ENCODE results near the gene DSTYK.
"Not testable (repeated sequence)": the region's sequence is repeated elsewhere in the genome, so short reads cannot be mapped to it uniquely, and the experiment has no call there.

DSTYK gene

DNA sequence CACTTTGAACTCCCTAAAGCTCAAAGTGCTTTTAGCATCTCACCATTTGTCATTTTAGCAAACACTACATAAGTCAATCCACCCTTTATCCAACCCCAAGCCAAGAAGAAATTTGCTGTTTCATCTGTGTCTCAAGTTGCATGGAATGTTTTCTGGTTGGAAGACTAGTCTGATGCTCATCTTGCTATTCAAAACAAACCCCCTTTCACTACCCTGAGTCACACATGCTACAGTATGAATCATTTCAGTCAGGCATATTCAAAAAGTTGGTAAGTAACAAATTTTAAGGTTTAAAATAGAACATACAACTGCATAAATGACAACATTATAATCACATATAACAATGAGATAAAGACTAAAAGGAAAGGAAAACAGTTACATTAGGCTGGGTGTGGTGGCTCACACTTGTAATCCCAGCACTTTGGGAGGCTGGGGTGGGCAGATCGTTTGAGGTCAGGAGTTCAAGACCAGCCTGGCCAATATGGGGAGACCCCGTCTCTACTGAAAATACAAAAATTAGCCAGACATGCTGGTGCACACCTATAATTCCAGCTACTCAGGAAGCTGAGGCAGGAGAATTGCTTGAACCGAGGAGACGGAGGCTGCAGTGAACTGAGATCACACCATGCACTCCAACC lies 38.7 kb downstream of the DSTYK start:
- DNase-seq (ENCODE audit: low spot score): peak; percentile 67

DNA sequence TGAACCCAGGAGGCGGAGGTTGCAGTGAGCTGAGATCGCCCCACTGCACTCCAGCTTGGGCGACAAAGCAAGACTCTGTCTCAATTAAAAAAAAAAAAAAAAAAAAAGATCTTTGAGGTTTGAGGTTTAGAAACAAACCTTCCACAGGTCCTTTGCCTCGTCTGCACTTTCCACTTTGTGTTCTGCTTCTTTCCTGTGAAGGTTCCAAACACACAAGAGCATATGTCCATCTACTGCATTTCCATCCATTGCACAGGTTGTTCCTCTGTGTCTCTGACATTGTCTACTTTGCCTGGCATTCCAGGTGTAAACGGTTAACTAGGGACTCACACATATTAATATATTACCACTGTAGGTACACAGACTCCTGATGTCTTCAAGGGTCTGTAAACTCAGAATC lies 40.1 kb downstream of the DSTYK start:
- DNase-seq (ENCODE audit: low spot score): no peak

DNA sequence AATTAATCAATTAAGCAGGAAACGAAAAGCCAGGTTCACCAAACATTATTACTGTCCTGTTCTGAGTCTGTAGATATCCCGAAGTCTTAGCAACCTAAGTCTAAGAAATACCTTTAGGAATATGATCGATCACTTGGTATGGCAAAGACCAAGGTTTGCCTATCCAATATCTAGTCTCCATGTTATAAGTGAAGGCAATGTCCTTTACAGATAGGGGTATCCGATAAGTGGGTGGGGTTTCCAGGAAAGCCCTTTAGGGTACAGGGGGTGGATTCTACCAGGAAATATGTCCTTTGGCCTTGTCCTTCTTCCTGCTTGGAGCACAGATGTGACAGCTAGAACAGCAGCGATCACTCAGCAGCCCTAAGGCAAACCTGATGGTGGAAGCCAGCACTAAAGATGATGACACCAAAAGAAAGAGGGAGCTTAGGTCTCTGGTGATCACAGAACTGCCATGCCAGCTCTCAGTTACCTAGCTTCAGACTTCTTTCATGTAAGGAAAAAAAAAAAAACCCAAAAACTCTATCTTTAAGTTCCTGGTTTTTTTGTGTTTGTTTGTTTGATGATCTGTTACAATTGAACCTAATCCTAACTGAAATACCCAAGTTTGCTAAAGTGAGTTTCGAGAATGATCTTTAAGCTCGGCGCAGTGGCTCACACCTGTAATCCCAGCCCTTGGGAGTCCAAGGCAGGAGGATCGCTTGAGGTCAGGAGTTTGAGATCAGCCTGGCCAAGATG lies 40.8 kb downstream of the DSTYK start:
- peak; percentile 53 for DNase-seq (ENCODE audit: low spot score)

DNA sequence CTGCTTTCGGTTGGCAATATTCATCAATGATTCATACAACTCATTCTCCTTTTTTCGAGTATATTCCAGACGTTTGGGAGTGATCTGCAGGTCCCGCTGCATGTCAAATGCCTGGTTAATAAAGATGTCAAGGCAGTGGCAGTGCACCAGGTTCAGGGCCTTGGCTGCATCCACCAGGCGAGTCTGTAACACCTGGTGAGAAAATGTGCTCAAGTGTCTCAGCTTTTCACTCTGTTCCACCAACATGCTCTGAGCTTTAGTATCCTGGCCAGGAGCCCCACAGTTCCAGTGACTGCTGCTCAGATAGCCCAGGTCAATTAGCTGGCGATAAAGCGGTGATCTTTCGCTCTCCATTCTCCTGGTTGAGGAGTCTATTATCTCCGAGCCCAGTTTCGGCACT lies 42.3 kb downstream of the DSTYK start:
- DNase-seq (ENCODE audit: low spot score): no peak

DNA sequence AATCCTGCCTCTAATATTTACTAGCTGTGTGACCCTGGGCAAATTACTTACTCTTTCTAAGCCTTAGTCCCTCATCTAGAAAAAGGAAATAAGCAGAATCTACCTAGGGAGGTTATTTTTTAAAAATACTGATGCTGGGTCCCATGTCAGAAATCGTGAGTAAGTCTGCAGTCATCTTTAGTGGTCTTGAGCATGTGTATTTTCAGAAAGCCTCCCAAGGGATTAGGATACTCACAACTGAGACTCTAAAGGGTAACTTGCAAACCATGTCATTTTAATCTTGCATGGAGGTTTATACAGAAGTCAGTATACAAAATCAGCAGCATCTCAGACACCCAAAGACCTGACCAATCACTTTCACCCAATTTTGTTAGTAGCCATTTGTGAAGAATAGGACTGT lies 43.2 kb downstream of the DSTYK start:
- no peak for DNase-seq (ENCODE audit: low spot score)

DNA sequence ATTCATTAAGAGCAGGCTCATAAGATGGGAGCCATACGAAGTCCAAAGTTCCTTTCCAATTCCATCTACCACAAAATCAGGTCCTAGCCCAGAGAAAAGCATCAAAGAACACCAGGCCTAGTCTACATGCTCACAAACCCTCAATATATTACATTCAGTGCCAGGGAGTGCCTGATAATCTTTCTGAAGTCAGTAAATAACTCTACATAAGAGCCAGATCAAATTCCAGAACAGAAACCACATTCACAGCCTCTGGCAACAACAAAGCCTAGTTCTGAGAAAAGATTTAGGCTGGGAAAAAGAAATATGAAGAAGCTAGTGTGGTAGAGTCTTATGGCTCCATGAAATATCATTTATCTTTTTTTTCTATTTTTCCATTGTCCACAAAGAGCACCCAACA lies 49.2 kb downstream of the DSTYK start:
- no peak for DNase-seq (ENCODE audit: low spot score)

DNA sequence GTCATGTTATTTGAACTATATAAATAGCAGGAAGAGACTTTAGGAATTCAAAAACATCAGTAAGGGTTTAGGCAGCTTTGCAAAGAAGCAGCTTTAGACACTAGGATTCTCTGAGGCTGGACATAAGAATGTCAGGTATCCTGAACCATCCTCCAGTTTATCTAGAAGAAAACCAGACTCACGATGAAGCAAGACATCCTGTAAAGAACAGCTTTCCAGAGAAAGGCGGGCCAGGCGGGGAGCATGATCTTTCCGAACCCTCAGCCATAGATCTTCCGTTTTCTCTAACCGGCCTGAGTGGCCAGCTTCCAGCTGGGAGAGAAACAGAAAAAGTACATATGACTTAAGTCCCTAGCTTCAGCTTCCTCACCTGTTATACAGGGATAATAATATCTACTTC lies 50.4 kb downstream of the DSTYK start:
- DNase-seq (ENCODE audit: low spot score): no peak

DNA sequence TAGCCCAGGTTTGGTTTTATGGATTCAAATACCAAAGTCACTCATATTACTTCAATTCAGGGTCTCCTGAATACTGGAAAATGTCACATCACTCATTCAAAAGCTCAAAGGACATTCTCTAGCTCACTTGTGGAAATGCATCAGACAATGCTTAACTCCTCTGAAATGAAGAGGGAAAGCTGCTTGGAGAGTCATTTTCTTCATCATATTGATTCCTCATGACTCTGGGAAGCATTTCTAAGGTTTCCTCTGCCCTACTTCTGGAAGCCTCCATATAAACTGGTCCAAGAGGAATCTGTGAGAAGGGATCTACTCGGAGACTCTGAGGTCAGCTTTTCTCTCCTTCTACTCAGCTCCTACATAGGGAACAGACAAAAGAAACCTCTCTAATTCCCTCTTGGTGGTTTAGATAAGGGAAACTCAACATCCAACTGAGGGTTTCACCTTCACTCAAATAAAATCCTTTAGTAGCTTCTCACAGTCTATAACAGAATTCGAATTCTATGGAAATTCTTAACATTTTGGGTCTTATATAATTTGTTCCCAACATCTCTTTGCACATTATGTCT lies 53.4 kb downstream of the DSTYK start:
- DNase-seq (ENCODE audit: low spot score): no peak

DNA sequence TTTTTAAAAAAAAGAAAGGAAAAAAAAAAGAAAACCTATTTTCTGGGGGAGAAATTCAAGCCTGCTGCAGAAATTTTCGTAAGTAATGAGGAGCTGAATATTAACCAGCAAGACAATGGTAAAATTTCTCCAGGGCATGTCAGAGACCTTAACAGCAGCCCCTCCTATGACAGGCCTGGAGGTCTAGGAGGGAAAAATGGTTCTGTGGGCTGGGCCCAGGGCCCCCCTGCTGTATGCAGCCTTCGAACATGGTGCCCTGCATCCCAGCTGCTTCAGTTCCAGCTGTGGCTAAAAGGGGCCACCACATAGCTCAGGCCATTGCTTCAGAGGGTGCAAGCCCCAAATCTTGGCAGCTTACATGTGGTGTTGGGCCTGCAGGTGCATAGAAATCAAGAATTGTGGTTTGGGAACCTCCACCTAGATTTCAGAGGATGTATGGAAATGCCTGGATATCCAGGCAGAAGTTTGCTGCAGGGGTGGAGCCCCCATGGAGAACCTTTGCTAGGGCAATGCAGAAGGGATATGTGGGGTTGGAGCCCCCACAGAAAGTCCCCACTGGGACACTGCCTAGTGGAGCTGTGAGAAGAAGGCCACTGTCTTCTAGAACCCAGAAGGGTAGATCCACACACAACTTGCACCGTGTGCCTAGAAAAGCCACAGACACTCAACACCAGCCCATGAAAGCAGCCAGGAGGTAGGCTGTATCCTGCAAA lies 55.7 kb downstream of the DSTYK start:
- not testable (repeated sequence) for DNase-seq (ENCODE audit: low spot score)

DNA sequence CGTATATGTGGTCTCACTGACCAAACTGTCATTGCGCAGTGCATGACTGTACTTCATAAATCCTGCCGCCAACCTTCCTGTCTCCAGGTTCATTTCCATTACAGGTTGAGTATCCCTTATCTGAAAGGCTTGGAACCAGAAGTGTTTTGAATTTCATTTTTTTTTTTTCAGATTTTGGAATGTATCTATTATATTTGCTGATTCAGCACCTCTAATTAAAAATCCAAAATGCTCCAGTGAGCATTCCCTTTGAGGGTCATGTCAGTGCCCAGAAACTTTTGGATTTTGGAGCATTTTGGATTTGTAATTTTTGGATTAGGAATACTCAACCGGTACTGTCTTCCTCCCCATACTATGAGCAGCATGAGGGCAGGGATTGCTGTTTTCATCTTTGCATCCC lies 59.0 kb downstream of the DSTYK start:
- no peak for DNase-seq (ENCODE audit: low spot score)

DNA sequence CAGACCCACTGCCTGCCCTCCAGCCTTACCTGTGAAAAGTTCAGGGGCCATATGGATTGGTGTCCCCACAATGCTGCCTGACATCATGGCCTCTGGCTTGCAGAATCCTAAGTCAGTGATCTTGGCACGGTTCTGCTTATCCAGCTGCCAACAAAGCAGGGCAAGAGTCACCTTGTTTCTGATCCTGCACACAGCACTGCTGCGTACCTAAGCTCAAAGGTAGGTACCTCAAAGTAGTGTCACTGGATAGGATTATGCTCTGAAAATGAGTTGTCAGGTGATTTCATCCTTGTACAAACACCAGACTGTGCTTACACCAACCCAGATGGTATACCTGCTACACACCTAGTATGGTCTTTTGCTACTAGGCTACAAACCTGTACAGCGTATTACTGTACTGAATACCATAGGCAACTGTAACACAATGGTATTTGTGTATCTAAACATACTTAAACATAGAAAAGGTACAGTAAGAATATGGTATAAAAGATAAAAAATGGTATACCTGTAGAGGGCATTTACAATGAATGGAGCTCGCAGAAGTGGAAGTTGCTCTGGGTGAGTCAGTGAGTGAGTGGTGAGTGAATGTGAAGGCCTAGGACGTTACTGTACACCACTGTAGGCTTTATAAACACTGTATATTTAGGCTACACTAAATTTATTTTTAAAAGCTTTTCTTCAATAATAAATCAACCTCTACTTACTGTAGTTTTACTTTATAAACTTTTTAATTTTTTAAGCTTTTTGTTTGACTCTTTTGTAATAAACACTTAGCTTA lies 60.7 kb downstream of the DSTYK start:
- DNase-seq (ENCODE audit: low spot score): no peak

DNA sequence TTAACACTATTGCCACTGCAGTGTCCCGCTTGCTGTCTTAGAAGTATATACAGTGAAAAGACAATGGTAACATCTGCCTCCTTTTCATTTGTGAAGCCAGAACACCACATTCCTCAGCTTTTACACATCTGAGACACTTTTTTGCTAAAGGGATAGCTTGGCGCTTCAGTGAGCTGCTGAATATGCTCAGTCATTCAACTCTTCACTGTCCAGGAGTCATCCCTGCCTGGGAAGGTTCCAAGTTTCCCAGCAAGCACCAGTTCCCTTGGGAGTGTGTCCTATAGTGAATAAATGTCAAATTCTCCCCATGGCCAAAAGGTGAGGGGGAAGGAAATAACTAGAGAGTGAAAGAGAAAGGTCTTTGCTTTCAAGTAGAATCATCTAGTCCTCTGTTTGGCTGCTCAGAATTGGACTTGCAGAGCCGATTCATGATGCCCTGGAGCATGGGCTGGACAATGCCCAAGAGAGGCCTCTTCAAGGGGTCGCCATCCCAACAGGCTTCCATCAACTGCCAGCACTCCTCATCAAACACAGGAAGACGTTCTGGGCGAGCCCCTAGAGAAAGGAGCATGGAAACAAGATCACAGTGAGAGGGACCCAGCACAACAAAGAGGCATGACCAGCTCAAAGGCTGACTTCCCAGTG lies 64.2 kb downstream of the DSTYK start:
- DNase-seq (ENCODE audit: low spot score): no peak

DNA sequence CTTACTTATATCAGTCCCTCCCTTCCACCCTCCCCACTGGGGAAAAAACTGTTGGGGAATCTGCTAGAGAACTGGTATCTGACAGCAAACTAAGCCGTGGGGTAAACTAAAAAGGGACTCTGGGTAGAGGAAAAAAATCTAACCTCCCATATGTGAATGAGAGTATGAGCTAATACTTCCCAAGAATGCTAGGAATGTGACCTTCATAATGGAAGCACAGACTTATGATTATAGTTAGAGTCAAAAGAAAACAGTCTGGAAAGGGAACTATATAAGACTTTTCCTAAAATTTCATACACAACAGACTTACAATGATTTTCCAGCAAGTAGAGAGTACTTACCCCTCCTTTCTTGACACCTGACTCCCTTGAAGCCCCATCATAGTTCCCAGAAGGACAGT lies 66.8 kb downstream of the DSTYK start:
- DNase-seq (ENCODE audit: low spot score): no peak

DNA sequence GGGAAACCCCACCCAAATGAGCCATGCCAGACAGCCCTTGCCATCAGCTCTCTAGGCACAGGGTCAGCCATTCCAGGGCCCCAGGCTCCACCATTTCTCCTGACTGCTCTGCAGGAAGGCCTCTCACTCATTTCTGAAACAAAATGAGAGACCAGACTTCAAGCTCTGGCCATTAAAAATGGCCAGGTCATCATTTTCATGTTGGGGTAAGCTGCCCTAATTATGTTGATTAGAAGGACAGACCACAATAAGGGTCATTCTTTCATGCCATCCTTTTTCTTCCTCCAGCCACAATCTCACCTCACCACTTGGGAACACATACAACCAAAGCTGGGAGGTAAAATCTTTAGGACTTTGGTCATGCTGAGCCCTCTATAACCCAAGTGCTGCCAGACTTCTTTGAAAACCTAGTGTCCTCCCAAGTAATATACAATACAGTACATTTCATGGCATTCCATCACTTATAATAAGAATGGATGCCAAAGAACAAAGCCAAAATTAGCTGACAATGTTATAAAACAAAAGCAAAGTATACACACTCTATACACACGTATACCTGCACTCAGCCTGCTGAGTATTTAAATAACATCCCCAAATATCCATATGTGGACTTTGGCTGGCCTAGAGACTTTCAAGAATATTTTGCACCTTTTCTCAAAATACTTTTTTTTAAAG lies 67.3 kb downstream of the DSTYK start:
- DNase-seq (ENCODE audit: low spot score): no peak

DNA sequence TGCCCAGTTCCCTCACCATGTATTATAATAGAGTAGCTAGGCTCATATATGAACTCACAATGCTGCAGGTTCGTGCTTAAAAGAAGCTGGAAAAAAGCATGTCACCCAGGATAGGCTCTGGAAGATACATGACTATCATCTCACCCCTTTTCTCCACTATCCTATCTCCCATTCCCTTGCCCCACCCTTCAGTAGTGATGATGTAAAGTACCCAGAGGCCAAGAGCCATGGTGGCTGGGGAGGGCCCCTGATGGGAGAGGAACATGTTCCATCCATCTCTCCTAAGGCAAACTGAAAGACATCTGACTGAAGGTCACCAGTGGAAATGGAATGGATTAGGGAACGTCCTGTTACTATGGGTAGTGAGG lies 69.4 kb downstream of the DSTYK start:
- DNase-seq (ENCODE audit: low spot score): no peak

DNA sequence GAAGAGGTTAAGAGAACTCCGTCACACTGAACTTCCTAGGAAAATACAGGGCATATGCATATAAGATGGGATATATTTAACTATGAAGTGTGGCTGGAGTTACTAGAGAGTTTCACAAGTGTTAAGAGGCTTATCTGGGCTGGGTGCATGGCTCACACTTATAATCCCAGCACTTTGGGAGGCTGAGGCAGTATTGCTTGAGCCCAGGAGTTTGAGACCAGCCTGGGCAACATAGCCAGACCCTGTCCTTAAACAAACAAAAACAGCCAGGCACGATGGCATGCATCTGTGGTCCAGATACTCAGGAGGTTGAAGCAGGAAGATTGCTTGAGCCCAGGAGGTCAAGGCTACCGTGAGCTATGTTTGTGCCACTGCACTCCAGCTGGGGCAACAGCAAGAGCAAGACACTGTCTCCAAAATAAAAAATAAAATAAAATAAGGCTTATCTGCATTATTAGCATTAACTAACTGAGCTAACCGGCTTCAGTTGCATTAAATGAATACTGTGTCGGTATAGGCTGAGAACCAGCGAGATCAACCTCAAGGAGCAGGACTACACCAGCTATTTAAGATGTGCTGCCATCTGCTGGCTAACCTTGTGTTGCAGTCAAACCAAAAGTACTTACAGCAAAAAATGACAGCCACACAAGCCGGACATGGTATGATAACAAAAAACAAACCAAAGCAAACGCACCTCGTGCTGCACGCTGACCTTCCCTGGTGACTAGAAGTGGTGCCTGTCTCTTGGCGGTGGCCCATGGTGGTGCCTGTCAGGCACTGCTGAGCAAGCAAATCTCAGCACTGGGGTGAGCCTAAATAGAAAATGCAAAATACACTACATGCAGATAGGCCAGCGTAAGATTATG lies 70.0 kb downstream of the DSTYK start:
- peak; percentile 88 for DNase-seq (ENCODE audit: low spot score)

DNA sequence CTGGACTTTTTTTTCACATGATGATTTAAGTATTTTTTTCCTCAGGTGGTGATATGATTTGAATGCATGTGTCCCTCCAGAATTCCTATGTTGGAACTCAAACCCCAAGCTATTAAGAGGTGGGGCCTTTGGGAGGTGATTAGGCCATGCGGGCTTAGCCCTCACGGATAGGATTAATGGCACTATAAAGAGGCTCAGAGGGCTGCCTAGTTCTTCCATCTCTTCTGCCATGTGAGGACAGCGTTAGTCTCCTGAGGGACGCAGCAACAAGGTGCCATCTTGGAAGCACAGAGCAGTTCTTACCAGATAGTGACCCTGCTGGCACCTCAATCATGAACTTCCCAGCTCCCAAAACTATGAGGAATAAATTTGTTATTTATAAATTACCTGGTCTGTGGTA lies 71.4 kb downstream of the DSTYK start:
- no peak for DNase-seq (ENCODE audit: low spot score)

DNA sequence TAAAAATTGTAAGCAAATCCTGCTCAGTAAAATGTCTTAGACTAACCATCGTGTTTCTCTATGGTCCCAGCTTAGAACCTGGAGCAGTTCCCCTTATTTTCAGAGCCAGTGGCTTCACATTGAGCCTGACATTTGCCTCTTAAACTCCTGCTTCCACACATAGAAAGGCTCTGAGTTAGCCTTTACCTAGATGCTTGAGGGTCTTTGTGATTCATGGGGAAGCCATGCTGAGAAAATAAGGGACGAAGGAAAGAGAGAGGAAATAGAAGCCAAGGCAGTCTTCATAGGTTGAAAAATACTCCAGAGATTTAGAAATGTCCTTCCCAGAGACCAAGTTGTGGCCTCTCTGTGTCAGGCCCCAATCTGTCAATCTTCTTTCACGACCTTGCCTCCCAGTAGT lies 73.6 kb downstream of the DSTYK start:
- no peak for DNase-seq (ENCODE audit: low spot score)

DNA sequence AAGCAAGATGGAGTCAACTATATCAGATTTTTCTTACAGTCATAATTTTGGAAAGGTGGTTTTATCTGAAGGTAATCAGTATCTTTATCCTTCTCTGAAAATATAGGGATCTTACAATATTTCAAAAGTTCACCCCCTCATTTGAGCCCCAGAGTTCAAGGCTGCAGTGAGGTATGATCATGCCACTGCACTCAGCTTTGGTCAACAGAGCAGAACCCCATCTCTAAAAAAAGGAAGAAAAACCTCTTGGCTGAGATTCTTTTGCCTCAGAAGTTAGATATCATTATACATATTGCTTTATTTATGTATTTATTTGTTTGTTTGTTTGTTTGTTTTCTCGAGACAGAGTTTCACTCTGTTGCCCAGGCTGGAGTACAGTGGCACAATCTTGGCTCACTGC lies 78.2 kb downstream of the DSTYK start:
- no peak for DNase-seq (ENCODE audit: low spot score)

DNA sequence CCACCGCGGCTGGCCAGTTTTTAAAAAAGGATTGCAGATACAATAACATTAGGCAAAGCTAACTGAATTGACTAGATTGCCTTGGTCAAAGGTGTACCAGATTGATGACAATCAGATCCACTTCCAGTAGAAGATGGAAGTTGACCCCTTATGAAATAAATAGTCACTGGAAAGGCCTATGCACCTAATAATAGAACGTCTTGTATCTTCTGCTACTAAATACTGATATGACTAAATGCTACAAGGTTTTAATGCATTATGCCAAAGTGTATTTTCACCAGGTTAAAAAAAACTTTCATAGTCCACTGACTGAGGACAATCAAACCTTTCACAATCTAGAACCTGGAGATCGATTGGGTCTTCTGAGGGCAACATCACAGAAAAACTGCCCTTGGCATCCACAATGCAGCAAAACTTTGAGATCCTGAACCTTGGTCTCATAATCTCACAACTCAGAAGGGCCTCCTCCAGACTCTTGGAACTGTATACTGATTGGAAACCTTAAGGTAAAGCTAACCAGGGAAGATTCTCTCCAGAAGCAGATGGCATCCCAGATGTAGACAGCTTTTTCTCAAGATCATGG lies 82.0 kb downstream of the DSTYK start:
- DNase-seq (ENCODE audit: low spot score): no peak
